Endodermal cell (in vitro differentiated cells): ENCODE measurements around the gene RCVRN. TPM values are rescaled to one million over a fixed set of nuclear protein-coding genes. Genes with fewer than 3 reads are reported as not detected.
A peak's percentile ranks its signal among the peaks of the same experiment; 100 is the strongest.

Experiments used
- DNase-seq: peaks from one replicate; pipeline ENCODE4 v3.0.0-alpha.2; 2017
- H3K27ac ChIP-seq: 2 replicates; pipeline ENCODE4 v1.5.1; 2013; ENCODE audit warnings: mild to moderate bottlenecking, low read depth, low read length, moderate library complexity
- H3K27me3 ChIP-seq: 2 replicates; pipeline ENCODE4 v1.6.1; 2013; ENCODE audit warnings: mild to moderate bottlenecking, low read length, moderate library complexity; ENCODE audit not compliant: insufficient read depth, control insufficient read depth, poor library complexity, severe bottlenecking
- H3K36me3 ChIP-seq: 2 replicates; pipeline ENCODE4 v1.7.0; 2013; ENCODE audit warnings: mild to moderate bottlenecking, low read length, moderate library complexity; ENCODE audit not compliant: control insufficient read depth, insufficient read depth
- H3K4me1 ChIP-seq: one replicate; pipeline ENCODE4 v1.7.0; 2013; ENCODE audit warnings: low read length; ENCODE audit not compliant: control insufficient read depth, insufficient read depth
- H3K4me3 ChIP-seq: 2 replicates; pipeline ENCODE4 v1.5.1; 2013; ENCODE audit warnings: mild to moderate bottlenecking, low read length, moderate library complexity
- H3K9ac ChIP-seq: 2 replicates; pipeline ENCODE4 v1.6.1; 2013; ENCODE audit warnings: mild to moderate bottlenecking, low read length, moderate library complexity; ENCODE audit not compliant: poor library complexity, severe bottlenecking; ENCODE audit errors: extremely low read depth
- H3K9me3 ChIP-seq: 2 replicates; pipeline ENCODE4 v1.6.1; 2013; ENCODE audit warnings: mild to moderate bottlenecking, low read length, moderate library complexity; ENCODE audit not compliant: control insufficient read depth
- H3K27ac Mint-ChIP-seq: 2 replicates; pipeline ENCODE4 v1.8.0; 2020; ENCODE audit warnings: mixed read lengths
- H3K27me3 Mint-ChIP-seq: 2 replicates; pipeline ENCODE4 v1.8.0; 2021; ENCODE audit warnings: mild to moderate bottlenecking, mixed read lengths; ENCODE audit not compliant: insufficient read depth
- H3K36me3 Mint-ChIP-seq: 2 replicates; pipeline ENCODE4 v1.8.0; 2020; ENCODE audit warnings: low read depth, mixed read lengths
- H3K4me1 Mint-ChIP-seq: 2 replicates; pipeline ENCODE4 v1.8.0; 2020; ENCODE audit warnings: mixed read lengths
- H3K4me3 Mint-ChIP-seq: 2 replicates; pipeline ENCODE4 v1.8.0; 2020; ENCODE audit warnings: mild to moderate bottlenecking, moderate library complexity, mixed read lengths
- H3K9me3 Mint-ChIP-seq: 2 replicates; pipeline ENCODE4 v1.8.0; 2020; ENCODE audit warnings: mild to moderate bottlenecking, mixed read lengths
- WGBS, 2 experiments: methylation state at CpG; one replicate each; pipeline versions ENCODE4 v1.1.5 to v1.1.7; 2013; ENCODE audit warnings: missing lambda C conversion rate in 2 of 2, mixed read lengths in 1 of 2; ENCODE audit not compliant: insufficient coverage in 1 of 2, insufficient read length in 1 of 2; 5-methylcytosine and 5-hydroxymethylcytosine counted together
- total RNA-seq, 2 donors: library from RNA; stranded (reverse); fragmentation: NEBNext Ultra II Directional in 1 of 2; extraction: Animal tissue kit (Norgen Biotek cat#: 25700) in 1 of 2; gene quantifications; 2 replicates in 1 of 2; 3 replicates in 1 of 2; pipeline ENCODE4 v1.2.1, GENCODE V29; 2021
- TF ChIP-seq, protein P1 (sequence below): fragments of 200-600 bp; sonication (generic); conservative IDR thresholded peaks from 2 replicates; pipeline ENCODE4 v1.5.0; 2021; ENCODE audit warnings: antibody characterized with exemption, mild to moderate bottlenecking

The RCVRN gene
- total RNA-seq, 2 donors from 2014 or later, result not detected

DNA sequence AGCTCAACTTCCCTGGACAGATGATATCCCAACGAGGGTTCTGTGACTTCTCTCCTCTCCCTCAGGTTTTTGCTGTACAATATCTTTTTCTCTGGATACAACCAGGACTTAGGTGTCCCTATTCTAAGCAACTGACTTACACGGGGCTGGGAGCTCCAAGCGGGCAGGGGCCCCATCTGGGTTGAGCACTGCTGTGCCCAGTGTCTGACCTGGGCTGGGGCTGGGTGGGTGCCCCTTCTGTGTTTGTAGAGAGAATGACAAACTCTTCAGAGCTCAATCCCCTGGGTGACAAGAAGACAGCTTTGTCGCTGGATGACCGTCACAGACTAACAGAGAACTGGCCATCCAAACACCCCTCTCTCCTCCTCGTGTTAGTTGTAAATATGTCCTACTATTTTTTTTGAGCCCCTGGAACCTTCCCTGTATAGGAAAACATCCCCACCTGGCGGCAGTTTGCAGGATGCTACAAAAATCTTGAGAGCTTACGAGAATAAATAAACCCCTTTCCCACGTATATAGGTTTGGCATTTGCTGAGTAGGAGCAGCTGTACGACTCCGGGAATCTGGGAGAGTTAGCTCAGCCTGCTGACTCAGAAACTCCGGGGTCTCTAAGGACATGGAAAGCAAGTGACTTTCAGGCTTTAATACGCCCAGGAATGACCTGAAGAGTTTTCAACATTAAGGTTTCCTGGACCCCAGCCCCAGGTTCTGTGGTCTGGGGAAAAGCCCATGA lies 23.7 kb upstream of the RCVRN start:
- Mint-ChIP-seq H3K27me3 (no peaks in the 10 kb centered on the region), H3K9me3 (no peaks in the 10 kb centered on the region), H3K27ac (no peak overlapping the region), H3K4me1 (no peaks in the 10 kb centered on the region), H3K36me3 (no peaks in the 10 kb centered on the region), H3K4me3 (no peak overlapping the region)
- peak; percentile 91 for DNase-seq
- no peak overlapping the region for H3K27ac ChIP-seq
- WGBS, 2 experiments, result 64 to 68% methylated on average over 8 to 13 of the region's 13 CpGs
- TF ChIP-seq, protein P1, sequence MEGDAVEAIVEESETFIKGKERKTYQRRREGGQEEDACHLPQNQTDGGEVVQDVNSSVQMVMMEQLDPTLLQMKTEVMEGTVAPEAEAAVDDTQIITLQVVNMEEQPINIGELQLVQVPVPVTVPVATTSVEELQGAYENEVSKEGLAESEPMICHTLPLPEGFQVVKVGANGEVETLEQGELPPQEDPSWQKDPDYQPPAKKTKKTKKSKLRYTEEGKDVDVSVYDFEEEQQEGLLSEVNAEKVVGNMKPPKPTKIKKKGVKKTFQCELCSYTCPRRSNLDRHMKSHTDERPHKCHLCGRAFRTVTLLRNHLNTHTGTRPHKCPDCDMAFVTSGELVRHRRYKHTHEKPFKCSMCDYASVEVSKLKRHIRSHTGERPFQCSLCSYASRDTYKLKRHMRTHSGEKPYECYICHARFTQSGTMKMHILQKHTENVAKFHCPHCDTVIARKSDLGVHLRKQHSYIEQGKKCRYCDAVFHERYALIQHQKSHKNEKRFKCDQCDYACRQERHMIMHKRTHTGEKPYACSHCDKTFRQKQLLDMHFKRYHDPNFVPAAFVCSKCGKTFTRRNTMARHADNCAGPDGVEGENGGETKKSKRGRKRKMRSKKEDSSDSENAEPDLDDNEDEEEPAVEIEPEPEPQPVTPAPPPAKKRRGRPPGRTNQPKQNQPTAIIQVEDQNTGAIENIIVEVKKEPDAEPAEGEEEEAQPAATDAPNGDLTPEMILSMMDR, result peak; percentile 81
- no peak overlapping the region for H3K4me3 ChIP-seq
- no peaks in the 10 kb centered on the region for H3K9me3 ChIP-seq
- H3K9ac ChIP-seq, result no peak overlapping the region
- H3K4me1 ChIP-seq, result no peaks in the 10 kb centered on the region
- H3K27me3 ChIP-seq, result no peaks in the 10 kb centered on the region
- H3K36me3 ChIP-seq, result no peaks in the 10 kb centered on the region

DNA sequence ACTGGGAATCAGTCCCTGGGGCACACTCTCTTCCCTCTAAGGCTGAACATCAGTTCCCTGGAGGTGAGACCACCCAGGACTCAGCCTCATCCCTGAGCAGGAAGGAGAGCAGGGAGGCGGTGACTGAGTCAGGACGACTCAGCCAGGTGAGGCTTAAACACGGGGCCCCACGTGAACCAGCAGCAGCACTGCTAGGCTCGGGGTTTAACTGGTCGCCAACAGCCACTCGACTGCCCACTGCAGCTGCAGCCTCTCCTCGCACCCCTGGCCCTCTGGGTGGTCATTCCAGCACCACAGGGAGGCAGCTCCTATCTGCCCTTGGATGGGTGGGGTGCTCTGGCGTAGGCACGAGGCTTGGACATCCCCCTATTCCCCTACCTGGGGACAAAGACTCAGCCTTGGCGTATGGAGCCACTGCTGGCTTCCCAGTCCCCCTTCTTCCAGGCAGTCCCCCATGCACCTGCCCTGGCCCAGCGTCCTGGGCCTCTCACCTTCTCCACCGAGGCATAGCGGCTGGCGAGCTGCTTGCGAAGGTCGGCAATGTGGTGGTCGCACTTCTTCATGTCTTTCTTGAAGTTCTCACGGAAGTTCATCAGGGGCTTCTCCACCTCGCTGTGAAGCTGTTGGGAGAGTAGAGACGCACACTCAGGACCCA lies 21.2 kb upstream of the RCVRN start:
- H3K4me3 Mint-ChIP-seq, result no peak overlapping the region
- no peak overlapping the region for H3K27ac ChIP-seq
- H3K36me3 ChIP-seq, result no peaks in the 10 kb centered on the region
- no peaks in the 10 kb centered on the region for H3K9me3 Mint-ChIP-seq
- TF ChIP-seq, protein P1, result no peak
- H3K4me1 Mint-ChIP-seq, result no peaks in the 10 kb centered on the region
- 91 to 95% methylated on average over 19 to 21 of the region's 21 CpGs for WGBS, 2 experiments
- peaks cover 3% of the 10 kb centered on the region for H3K36me3 Mint-ChIP-seq
- DNase-seq, result no peak
- H3K9ac ChIP-seq, result no peak overlapping the region
- no peaks in the 10 kb centered on the region for H3K27me3 ChIP-seq
- H3K4me1 ChIP-seq, result no peaks in the 10 kb centered on the region
- H3K27ac Mint-ChIP-seq, result no peak overlapping the region
- H3K27me3 Mint-ChIP-seq, result no peaks in the 10 kb centered on the region
- no peak overlapping the region for H3K4me3 ChIP-seq
- no peaks in the 10 kb centered on the region for H3K9me3 ChIP-seq

DNA sequence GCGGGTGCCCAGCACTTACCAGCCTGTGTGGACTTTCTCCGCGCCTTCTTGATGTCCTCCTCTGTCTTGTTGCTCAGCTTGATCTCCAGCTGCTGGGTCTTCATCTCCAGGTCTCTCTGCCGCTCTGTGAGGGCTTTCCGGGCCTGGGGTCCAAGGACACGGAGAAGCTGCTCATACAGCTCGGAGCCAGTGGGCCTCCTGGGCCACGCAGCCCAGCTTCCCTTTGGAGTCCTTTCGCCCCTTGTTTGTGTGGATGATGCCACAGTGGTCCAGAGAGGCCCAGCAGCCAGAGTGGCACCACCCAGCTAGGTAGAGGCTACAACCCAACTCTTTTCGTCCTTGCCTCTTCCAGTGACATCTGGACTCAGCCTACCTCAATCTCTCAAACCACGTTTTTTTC lies 20.4 kb upstream of the RCVRN start:
- Histone ChIP-seq H3K27me3 (no peaks in the 10 kb centered on the region), H3K36me3 (no peaks in the 10 kb centered on the region), H3K4me3 (no peak overlapping the region), H3K9me3 (no peaks in the 10 kb centered on the region), H3K9ac (no peak overlapping the region), H3K4me1 (no peaks in the 10 kb centered on the region), H3K27ac (no peak overlapping the region)
- Mint-ChIP-seq H3K27ac (no peak overlapping the region), H3K4me3 (no peak overlapping the region), H3K9me3 (no peaks in the 10 kb centered on the region), H3K27me3 (no peaks in the 10 kb centered on the region), H3K4me1 (no peaks in the 10 kb centered on the region), H3K36me3 (peaks cover 3% of the 10 kb centered on the region)
- DNase-seq, result no peak
- TF ChIP-seq, protein P1, result no peak
- WGBS, 2 experiments, result 91 to 98% methylated on average over 7 to 11 of the region's 11 CpGs
